HG03457 (cell line): ENCODE results near the gene ESPN.

Experiments
- ATAC-seq: cut with Tn5 transposase; IDR thresholded peaks from one replicate; pipeline ENCODE4 v1.9.1; 2021; ENCODE audit warnings: moderate number of reproducible peaks; ENCODE audit not compliant: unreplicated experiment

The ESPN gene

GRCh38 chr1:6495540-6496364 lies 71.2 kb downstream of the ESPN start:
- no peak for ATAC-seq

GRCh38 chr1:6496365-6496721 lies 71.8 kb downstream of the ESPN start:
- ATAC-seq, result no peak

- ATAC-seq, result no peak
These were observed 72.3 kb downstream of the ESPN start for GRCh38 chr1:6496890-6497214.

- ATAC-seq, result no peak
These were observed 72.8 kb downstream of the ESPN start for GRCh38 chr1:6497215-6497866.

GRCh38 chr1:6497867-6498575 lies 73.4 kb downstream of the ESPN start:
- no peak for ATAC-seq

GRCh38 chr1:6498576-6499111 lies 74.1 kb downstream of the ESPN start:
- ATAC-seq, result no peak

GRCh38 chr1:6499296-6499695 lies 74.7 kb downstream of the ESPN start:
- no peak for ATAC-seq

GRCh38 chr1:6500544-6501278 lies 76.1 kb downstream of the ESPN start:
- no peak for ATAC-seq

- no peak for ATAC-seq
These were observed 76.8 kb downstream of the ESPN start for GRCh38 chr1:6501279-6501813.

GRCh38 chr1:6502000-6502891 lies 77.7 kb downstream of the ESPN start:
- no peak for ATAC-seq

GRCh38 chr1:6503884-6504602 lies 79.5 kb downstream of the ESPN start:
- ATAC-seq, result no peak

GRCh38 chr1:6504887-6505286 lies 80.3 kb downstream of the ESPN start:
- no peak for ATAC-seq

GRCh38 chr1:6505367-6506209 lies 81.0 kb downstream of the ESPN start:
- ATAC-seq, result no peak

- no peak for ATAC-seq
These were observed 81.8 kb downstream of the ESPN start for GRCh38 chr1:6506210-6507036.

GRCh38 chr1:6507037-6507428 lies 82.5 kb downstream of the ESPN start:
- no peak for ATAC-seq

- ATAC-seq, result no peak
These were observed 82.9 kb downstream of the ESPN start for GRCh38 chr1:6507461-6507911.

- no peak for ATAC-seq
These were observed 83.7 kb downstream of the ESPN start for GRCh38 chr1:6508154-6508815.
